Esophagus (tissue), 2 donors: ENCODE measurements around the gene GCAT. TPM values are rescaled to one million over a fixed set of nuclear protein-coding genes. Genes with fewer than 3 reads are reported as not detected.
"Not testable (repeated sequence)": the region's sequence is repeated elsewhere in the genome, so short reads cannot be mapped to it uniquely, and the experiment has no call there.

Experiments
- H3K27ac ChIP-seq, 2 donors: one replicate each; pipeline ENCODE4 v1.5.1; 2013; ENCODE audit warnings: low read depth in 2 of 2, mild to moderate bottlenecking in 2 of 2, inconsistent platforms in 1 of 2, low read length in 1 of 2, moderate library complexity in 1 of 2
- H3K27me3 ChIP-seq, 2 donors: one replicate each; pipeline ENCODE4 v1.6.1; 2013; ENCODE audit warnings: low read length in 2 of 2, control low read depth in 1 of 2, mild to moderate bottlenecking in 1 of 2; ENCODE audit not compliant: insufficient read depth in 2 of 2, control insufficient read depth in 1 of 2
- H3K36me3 ChIP-seq, 2 donors: one replicate each; pipeline ENCODE4 v1.6.1; 2013; ENCODE audit warnings: low read length in 1 of 2; ENCODE audit not compliant: control insufficient read depth in 2 of 2, insufficient read depth in 2 of 2
- H3K4me1 ChIP-seq, 2 donors: one replicate each; pipeline ENCODE4 v1.6.1; 2013; ENCODE audit warnings: low read length in 1 of 2; ENCODE audit not compliant: control insufficient read depth in 2 of 2, insufficient read depth in 2 of 2
- H3K4me3 ChIP-seq, 2 donors: one replicate each; pipeline ENCODE4 v1.5.1; 2013; ENCODE audit warnings: low read length in 2 of 2, mild to moderate bottlenecking in 2 of 2, low read depth in 1 of 2, moderate library complexity in 1 of 2
- H3K9me3 ChIP-seq, 2 donors: one replicate each; pipeline ENCODE4 v1.6.1; 2013; ENCODE audit warnings: mild to moderate bottlenecking in 2 of 2, low read depth in 1 of 2, low read length in 1 of 2, moderate library complexity in 1 of 2; ENCODE audit not compliant: control insufficient read depth in 2 of 2, insufficient read depth in 1 of 2
- WGBS, 2 donors: extraction: QIAGEN DNeasy Blood & Tissue Kit; methylation state at CpG; one replicate each; pipeline ENCODE4 v1.1.7; 2013; 5-methylcytosine and 5-hydroxymethylcytosine counted together
- polyA plus RNA-seq, 2 donors: library from polyadenylated mRNA; stranded (reverse); fragments of 200-250 nt; gene quantifications; one replicate each; pipeline ENCODE4 v1.2.3, GENCODE V29; 2013
- donor health status: healthy with polysubstance abuse.
- donor health status: Bipolar disorder and iron deficiency.

Gene GCAT
- polyA plus RNA-seq, 2 donors, result 20.1 to 31.8 TPM

- Histone ChIP-seq H3K4me3 (no peak overlapping the region), H3K27me3 (no peaks in the 10 kb centered on the region), H3K4me1 (peaks cover 8 to 35% of the 10 kb centered on the region in 2 donors), H3K9me3 (no peaks in the 10 kb centered on the region), H3K36me3 (peaks cover 0 to 4% of the 10 kb centered on the region in 2 donors), H3K27ac (peak overlapping the region in 1 of 2 donors; percentile 5)
- 84% methylated on average over 10 of the region's 10 CpGs for WGBS, 2 donors
These were observed 29.2 kb upstream of the GCAT start for GRCh38 chr22:37778370-37779009.

- no peaks in the 10 kb centered on the region for H3K36me3 ChIP-seq
- no peaks in the 10 kb centered on the region for H3K27me3 ChIP-seq
- H3K27ac ChIP-seq, result peak overlapping the region; percentile 40 to 97
- 43 to 63% methylated on average over 13 of the region's 13 CpGs for WGBS, 2 donors
- H3K4me3 ChIP-seq, result no peak overlapping the region
- no peaks in the 10 kb centered on the region for H3K9me3 ChIP-seq
- H3K4me1 ChIP-seq, result peaks cover 12 to 26% of the 10 kb centered on the region in 2 donors
These were observed 26.2 kb upstream of the GCAT start for GRCh38 chr22:37781434-37782059.

DNA sequence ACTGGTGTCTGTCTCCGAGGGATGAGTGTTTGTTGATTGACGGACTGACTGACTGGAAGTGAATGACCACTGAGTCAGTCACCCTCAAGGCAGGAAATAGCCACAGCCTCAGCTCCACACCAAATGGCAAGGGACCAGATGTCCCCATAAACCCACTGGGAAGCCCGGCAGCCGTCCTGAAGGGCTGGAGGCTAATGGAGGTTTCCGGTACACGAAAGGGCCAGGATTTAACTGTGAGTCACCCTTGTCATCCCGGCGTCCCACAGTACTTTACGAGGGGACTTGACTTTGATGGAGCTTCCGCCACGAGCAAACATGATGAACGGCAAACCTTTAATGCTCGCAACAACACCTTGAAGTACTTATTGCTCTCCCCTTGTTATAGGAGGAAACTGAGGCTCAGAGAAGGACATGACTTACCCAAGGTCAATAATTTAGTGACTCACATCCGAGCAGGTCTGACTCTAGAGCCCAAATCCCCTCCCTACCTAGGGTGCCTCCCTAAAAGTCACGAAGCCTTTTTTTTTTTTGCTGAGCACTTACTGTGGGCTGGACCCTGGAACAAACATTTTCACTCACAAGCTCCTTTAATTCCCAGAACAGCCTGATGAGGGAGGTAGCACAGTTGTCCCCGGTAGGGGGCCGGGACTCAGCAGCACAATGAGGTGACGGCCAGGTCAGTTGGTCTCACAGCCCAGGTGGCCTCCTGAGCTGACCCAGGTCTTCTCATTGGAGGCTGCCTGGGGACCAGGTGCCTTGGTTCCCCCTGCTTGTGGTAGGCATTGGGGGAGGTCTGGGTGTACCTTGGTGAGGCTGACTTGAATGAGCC lies 25.2 kb upstream of the GCAT start:
- H3K36me3 ChIP-seq, result no peaks in the 10 kb centered on the region
- no peaks in the 10 kb centered on the region for H3K9me3 ChIP-seq
- no peak overlapping the region for H3K4me3 ChIP-seq
- H3K4me1 ChIP-seq, result peaks cover 12 to 26% of the 10 kb centered on the region in 2 donors
- peak overlapping the region; percentile 90 to 97 for H3K27ac ChIP-seq
- no peaks in the 10 kb centered on the region for H3K27me3 ChIP-seq
- WGBS, 2 donors, result 67 to 73% methylated on average over 18 of the region's 18 CpGs

- no peaks in the 10 kb centered on the region for H3K27me3 ChIP-seq
- H3K9me3 ChIP-seq, result no peaks in the 10 kb centered on the region
- WGBS, 2 donors, result 44 to 45% methylated on average over 11 of the region's 11 CpGs
- H3K36me3 ChIP-seq, result no peaks in the 10 kb centered on the region
- H3K27ac ChIP-seq, result peak overlapping the region; percentile 90 to 97
- H3K4me3 ChIP-seq, result no peak overlapping the region
- peaks cover 12 to 26% of the 10 kb centered on the region in 2 donors for H3K4me1 ChIP-seq
These were observed 22.8 kb upstream of the GCAT start for GRCh38 chr22:37784829-37785495.

GRCh38 chr22:37790234-37790633 lies 17.5 kb upstream of the GCAT start:
- H3K4me3 ChIP-seq, result no peak overlapping the region
- H3K9me3 ChIP-seq, result no peaks in the 10 kb centered on the region
- H3K27ac ChIP-seq, result no peak overlapping the region
- no peaks in the 10 kb centered on the region for H3K27me3 ChIP-seq
- 59 to 66% methylated on average over 2 of the region's 2 CpGs for WGBS, 2 donors
- no peaks in the 10 kb centered on the region for H3K36me3 ChIP-seq
- H3K4me1 ChIP-seq, result peaks cover 0 to 1% of the 10 kb centered on the region in 2 donors

DNA sequence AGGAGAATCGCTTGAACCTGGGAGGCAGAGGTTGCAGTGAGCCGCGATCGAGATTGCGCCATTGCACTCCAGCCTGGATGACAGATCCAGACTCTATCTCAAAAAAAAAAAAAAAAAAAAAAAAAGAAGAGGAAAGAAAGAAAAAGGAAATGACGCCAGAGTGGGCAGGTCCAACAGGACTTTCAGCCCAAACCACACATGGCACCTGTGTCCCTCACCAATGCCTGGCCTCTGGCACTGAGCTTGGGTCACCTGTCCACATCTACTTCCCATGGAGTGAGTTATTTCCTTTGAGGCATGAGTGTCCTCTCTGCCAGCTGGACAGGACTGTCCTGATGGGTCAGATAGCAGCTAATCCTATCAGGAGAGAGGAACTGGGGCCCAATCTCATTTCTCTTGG lies 15.2 kb upstream of the GCAT start:
- 86 to 87% methylated on average over 6 of the region's 6 CpGs for WGBS, 2 donors
- H3K4me1 ChIP-seq, result no peaks in the 10 kb centered on the region
- H3K27ac ChIP-seq, result peak overlapping the region in 1 of 2 donors; percentile 22
- H3K27me3 ChIP-seq, result no peaks in the 10 kb centered on the region
- H3K4me3 ChIP-seq, result no peak overlapping the region
- no peaks in the 10 kb centered on the region for H3K9me3 ChIP-seq
- no peaks in the 10 kb centered on the region for H3K36me3 ChIP-seq

DNA sequence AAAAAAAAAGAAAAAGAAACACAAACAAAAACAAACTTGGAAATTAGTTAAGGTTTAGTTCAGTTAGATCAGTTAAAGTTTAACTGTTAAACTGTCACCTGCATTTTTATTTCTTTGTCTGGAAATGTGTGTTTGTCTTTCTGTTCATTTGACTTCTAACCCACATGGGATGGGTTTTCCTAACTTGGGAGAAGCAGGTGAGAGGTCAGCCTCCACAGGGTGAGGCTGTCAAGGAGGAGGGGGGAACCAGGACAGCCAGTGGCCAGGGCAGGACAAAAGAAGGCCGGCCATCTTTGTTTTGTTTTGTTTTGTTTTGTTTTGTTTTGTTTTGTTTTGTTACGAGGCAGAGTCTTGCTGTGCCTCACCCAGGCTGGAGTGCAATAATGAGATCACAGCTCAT lies 13.4 kb upstream of the GCAT start:
- Histone ChIP-seq H3K27ac (no peak overlapping the region), H3K4me3 (no peak overlapping the region), H3K36me3 (no peaks in the 10 kb centered on the region), H3K27me3 (no peaks in the 10 kb centered on the region), H3K9me3 (no peaks in the 10 kb centered on the region), H3K4me1 (no peaks in the 10 kb centered on the region)
- 59 to 75% methylated on average over 2 of the region's 2 CpGs for WGBS, 2 donors

- H3K9me3 ChIP-seq, result no peaks in the 10 kb centered on the region
- 74 to 76% methylated on average over 3 of the region's 3 CpGs for WGBS, 2 donors
- no peaks in the 10 kb centered on the region for H3K27me3 ChIP-seq
- H3K27ac ChIP-seq, result no peak overlapping the region
- H3K4me1 ChIP-seq, result no peaks in the 10 kb centered on the region
- H3K36me3 ChIP-seq, result no peaks in the 10 kb centered on the region
- no peak overlapping the region for H3K4me3 ChIP-seq
These were observed 11.7 kb upstream of the GCAT start for GRCh38 chr22:37796079-37796478.

DNA sequence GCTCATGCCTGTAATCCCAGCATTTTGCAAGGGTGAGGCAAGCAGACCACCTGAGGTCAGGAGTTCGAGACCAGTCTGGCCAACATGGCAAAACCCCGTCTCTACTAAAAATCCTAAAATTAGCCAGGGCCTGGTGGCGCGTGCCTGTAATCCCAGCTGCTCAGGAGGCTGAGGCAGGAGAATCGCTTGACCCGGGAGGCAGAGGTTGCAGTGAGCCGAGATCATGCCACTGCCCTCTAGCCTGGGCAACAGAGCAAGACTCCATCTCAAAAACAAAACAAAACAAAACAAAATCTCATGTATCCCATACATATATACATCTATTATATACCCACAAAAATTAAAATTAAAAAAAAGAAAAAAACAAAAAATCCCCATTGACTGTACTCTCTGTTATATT lies 10.5 kb upstream of the GCAT start:
- H3K4me3 ChIP-seq, H3K27ac ChIP-seq: not testable (repeated sequence)
- 90 to 92% methylated on average over 7 of the region's 7 CpGs for WGBS, 2 donors

More for the DNA sequence above, 10.5 kb upstream of the GCAT start:
- not testable (repeated sequence) for H3K36me3 ChIP-seq, H3K4me1 ChIP-seq, H3K9me3 ChIP-seq, H3K27me3 ChIP-seq
